HL-60/S4 (cell line): ENCODE data around the gene TRAPPC10.

Experiments
- in situ Hi-C: fragments of 300-500 bp; cut with MboI; formaldehyde crosslinking; loops from 2 replicates; pipeline ENCODE4 v1.14.3; 2022; ENCODE audit warnings: low sequenced_read_pairs

Gene TRAPPC10

DNA sequence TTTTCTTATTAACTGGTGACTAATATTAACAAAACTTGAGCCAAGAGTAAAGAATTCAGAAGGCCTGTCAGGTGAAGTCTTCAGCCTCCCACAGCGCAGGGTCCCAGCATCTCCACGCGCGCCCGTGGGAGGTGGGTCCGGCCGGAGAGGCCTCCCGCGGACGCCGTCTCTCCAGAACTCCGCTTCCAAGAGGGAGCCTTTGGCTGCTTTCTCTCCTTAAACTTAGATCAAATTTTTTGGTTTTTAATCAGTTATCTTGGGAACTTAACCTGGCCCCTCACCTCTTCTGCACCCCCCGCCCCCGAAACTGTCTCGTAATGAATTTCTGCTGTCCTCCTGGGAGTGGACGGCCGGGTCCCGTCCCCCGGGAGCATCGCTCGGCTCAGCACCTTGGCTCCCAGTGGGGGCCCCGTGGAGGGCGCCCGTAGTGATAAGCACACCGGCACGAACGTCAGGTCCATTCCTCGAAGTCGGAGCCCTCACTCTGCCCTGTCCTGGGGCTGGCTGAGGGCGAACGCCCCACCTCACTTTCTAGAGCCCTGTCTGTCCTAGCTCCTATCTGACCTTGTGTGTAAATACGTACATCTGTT lies 29.5 kb upstream of the TRAPPC10 start:
- in situ Hi-C loops = no loop called here

DNA sequence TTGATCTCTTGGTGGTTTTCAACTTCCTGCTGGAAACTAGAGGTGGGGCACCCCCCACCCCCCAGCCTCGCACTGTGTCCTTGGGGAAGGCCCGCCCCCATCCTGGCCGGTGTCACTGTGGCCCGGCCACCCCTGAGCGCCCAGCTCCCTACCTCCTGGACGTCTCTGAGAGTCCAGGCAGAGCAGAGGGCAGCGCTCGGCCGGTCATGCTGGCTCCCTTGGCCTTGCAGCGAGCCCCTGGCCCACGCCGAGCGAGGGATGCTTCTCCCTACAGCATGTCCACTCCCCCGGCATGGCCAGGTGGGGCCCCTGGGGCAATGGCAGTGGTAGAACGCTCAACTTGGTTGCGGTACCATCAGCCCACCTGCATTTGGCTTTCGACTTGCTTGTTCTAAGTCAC lies 28.7 kb upstream of the TRAPPC10 start:
- in situ Hi-C loops = no loop called here

GRCh38 chr21:43983860-43984420 lies 28.2 kb upstream of the TRAPPC10 start:
- in situ Hi-C loops = no loop called here

GRCh38 chr21:43984905-43985689 lies 27.0 kb upstream of the TRAPPC10 start:
- in situ Hi-C loops = no loop called here

GRCh38 chr21:43985690-43986251 lies 26.3 kb upstream of the TRAPPC10 start:
- in situ Hi-C loops = no loop called here

DNA sequence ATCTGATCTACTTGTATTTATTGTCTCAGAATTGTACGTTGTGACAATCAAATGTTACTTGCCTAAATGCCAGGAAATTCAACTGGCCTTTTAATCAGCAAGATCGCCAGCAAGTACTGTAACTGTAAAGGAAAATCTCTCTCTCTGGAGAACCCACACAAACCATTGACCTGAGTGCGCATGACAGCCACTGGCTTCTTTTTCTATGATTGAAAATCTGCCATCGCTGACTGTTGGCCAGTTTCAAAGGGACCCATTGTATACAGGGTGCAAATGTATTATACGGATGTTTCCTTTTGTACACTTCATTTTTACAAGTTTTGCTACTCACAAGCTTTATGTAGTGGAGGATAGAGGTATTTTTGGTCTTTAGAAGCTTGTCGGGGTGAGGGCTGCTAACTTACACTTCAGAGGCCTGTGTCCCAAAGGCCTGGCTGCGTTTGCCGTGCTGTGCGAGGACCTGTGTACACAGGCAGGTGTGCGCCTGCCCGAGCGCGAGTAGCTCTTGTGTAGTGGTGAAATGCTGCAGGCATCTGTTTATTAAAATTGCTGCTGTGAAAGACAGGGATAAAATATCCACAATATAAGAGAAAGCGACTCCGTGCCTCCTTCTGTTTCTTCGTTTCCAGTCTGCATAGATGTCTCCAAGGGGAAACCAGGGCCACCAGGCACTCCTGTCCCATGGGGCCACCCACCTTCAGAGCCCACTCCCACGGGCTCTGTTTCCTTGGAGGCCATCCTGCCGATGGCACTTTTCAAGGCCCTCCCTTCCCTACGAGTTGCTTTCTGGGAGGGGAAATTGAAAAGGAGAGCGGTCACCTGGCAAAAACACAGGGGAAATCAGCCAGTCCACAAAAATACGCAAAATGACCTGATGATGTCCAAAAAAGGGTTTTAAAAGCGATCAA lies 25.3 kb upstream of the TRAPPC10 start:
- in situ Hi-C loops = no loop called here

- in situ Hi-C loops = no loop called here
Observed at GRCh38 chr21:43987509-43987908, 24.6 kb upstream of the TRAPPC10 start.

DNA sequence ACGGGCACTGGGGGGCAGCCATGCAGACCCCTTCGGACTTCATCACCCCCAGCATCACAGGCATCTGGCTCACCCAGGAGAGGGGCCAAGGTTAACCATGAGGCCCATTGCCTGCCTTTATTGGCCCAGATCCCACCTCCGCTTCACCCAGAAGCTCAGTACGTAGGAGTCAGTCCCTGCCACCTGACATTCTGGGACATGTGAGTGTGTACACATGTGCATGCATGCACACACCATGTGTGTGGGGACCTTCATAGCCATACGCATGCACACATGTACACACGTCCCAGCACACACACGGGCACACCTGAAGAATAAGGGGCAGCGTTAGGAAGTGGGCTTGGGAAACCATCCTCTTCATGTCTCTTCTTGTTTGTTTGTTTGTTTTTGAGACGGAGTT lies 24.1 kb upstream of the TRAPPC10 start:
- in situ Hi-C loops = no loop called here

DNA sequence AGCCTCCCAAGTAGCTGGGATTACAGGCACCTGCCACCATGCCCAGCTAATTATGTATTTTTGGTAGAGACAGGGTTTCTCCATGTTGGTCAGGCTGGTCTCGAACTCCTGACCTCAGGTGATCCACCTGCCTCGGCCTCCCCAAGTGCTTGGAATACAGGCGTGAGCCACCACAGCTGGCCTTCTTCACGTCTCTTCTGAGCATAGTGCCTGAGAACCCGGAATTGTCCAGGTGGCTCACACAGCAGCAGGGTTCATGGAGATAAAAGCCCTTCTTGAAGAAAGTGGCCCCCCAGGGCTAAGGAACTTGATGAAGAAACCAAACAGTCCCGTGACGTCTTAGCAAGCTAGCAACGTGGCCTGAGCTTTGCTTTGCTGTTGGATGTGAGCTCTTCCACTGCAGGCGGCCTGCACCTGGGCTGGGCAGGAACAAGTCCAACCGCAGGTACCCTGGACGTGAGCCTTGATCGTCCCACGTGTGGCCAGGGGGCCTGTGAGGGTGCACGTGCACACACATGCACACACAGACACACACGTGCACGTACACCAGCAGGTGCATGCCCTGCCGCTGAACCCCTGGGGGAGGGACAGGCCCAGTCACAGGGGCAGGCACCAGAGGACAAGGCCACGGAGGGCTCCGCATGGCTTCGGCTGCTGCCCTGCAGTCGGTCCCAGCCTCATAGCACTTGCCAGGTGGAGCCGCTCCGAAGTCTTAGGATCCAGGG lies 23.4 kb upstream of the TRAPPC10 start:
- in situ Hi-C loops = no loop called here

DNA sequence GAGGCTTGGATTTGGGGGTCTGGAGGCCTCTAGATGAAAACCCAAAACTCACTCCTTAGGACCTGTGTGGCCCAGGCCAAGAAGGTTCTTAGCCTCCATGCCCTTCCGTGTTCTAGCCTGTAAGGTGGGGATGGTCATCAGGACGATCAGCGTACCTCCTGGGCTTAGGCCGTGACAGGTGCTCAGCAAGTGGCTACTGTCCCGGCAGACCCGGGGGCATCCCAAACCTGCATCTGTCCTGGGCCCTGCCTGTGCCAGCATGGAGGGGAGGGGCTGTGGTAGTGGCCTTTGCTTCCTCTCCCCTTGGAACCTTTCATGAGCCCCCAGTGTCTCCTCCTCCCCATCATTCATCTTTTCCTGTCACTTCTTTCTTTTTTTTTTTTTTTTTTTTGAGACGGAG lies 22.7 kb upstream of the TRAPPC10 start:
- in situ Hi-C loops = no loop called here

DNA sequence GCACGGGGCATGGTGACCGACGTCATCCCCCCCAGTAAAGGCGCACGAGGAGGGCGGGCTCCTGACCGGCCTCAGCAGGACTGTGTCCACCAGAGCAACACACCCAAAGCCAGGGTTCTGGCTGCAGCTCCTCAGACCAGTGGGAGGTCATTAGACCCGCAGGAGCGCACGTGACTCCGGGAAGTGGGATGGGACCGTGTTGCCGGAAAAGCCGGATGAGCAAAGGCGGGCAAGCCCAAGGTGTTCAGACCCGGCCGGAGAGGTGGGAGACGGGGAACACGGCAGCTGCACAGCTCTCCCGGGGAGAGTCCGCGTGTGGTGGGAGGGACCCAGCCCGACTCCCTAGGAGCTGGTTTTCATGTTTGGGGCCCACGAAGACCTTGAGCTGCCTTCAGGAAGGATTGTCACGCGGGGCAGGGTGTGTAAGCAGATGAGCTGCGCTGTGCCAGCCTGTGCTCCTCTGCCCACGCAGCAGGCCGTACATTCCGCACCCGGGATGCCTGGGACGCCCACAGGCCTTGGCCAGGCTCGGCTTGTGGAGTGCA lies 20.6 kb upstream of the TRAPPC10 start:
- in situ Hi-C loops = no loop called here

DNA sequence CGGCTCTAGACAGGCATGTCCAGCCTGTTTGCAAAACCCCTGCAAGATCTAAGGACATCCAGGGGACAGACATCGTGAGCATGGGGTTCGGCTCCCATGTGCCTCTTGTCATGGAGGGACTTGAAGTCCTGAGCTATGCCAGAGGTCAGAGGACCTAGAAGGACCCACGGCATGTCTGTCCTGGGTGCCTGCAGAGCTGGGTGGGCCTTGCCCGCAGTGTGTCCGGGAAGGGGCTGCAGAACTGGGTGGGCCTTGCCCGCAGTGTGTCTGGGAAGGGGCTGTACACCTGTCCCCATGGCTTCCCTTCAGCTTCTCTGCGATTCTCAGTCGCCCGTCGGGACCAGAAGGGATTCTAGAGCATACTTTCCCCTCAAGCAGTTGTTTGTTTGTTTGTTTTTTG lies 20.0 kb upstream of the TRAPPC10 start:
- in situ Hi-C loops = no loop called here

DNA sequence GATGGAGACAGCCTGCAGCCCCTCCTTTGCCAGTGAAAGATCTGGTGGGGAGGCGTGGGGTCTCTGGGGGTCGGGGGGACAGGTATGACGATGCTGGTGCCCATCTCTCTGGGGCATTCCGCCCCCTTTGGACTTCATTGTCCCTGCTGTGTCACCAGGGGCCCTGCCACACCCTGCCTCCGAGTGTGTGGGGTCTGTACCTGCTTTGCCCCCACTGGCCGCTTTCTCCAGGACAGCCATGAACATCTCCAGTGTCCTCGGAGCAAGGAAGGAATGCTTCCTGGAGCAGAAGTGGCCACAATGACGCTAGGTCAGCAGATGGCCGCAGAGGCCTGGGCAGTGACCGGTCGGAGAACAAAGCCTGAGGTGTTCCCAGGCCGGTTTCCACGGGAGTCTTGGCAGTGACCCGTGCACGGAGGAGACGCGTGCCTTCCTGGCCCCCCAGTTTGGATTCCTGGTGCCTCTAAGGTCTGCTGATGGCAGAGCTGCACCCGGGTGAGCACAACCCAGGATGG lies 18.6 kb upstream of the TRAPPC10 start:
- in situ Hi-C loops = no loop called here

DNA sequence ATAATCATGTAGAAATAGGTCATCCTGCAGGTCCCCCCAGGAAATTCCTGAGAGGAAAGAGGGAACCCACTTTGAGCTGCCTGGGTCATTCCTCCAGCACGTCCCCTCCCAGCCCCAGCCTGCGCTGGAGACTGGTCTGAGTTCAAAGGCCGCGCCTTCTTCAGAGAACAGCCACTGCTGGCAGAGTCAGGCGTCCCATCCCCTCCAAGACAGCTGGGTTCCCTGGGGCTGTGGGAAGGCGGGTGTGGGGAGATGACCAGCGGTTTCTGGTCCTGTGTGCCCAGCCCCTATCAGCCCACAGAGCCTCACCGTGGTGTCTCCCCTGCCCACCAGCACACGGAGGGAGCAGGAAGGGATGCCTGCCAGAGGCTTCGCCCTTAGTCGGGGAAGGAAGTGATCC lies 18.0 kb upstream of the TRAPPC10 start:
- in situ Hi-C loops = no loop called here

DNA sequence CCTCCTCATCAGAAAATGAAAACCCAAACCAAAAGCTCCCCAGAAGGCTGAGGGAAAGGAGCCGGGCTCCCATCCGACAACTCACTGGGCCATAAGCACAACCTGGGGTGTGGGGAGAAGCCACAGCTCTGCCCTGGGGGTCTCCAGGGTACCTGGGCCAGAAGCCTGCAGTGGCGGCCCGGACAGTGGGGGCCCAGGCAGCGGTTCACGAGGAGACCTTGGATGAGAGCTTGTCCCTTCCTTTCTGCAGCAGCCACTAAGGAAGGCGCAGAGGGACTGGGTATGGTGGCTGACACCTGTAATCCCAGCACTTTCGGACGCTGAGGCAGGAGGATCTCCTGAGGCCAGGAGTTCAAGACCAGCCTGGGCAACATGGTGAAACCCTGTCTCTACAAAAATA lies 17.5 kb upstream of the TRAPPC10 start:
- in situ Hi-C loops = no loop called here

DNA sequence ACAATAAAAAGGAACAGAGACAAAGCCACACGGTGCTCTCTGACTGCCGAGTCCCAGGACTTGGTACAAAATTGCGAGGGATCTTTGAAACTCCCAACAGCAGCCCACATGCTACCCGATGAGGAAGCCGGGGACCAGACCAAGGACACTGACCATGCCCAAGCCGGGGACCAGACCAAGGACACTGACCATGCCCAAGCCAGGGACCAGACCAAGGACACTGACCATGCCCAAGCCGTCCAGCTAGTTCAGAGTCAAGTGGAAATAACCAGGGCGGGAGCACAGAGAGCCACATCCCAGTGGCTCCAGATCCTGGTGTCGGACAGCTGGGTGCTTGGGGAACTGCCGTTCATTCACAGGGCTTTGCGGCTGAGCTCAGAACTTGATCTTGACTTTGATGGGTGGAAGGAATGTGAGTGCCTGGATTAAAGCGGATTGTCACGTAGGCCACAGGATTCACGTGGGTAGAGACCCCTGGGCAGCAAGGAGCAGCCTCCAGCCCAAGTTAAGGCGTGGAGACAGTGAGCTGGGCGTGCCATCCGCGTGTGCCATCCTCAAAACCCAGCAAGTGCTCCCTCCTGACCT lies 16.5 kb upstream of the TRAPPC10 start:
- in situ Hi-C loops = no loop called here

DNA sequence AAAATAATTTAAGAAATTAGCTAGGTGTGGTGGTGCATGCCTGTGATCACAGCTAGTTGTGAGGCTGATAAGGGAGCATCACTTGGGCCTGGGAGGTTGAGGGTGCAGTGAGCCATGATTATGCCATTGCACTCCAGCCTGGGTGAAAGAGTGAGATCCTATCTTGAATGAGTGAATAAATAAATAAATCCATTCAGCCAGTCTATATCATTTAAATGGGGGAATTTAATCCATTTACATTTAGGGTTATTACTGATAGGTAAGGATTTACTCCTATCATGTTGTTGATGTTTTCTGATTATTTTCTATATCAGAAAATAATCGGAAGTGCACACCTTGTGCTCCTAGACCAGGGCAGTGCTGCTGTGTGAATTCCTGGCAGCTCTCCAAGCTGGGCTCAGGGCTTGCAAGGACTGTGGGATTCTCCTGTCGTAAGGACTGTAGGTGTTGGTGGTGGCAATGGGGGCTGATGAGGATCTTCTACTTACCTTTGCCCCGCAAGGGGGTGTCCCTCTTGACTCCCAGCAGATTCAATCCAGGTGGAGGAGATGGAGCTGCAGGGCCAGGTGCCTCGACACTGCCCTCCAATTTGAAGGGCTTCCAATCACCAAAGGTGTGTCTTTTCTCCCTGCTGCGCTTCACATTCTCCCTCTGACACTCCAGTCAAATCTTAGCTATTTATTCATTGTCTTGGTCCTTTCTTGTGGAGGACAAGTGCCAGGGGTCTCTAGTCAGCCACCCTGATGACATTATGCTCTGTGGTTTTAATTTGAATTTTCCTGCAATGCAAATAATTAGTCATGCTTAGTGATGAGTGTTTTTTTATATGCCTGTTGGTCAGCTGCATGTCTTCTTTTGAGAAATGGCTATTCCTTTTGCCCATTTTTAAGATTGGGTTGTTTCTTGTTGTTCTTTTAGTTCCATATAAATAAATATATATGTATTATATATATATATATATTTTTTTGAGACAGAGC lies 14.1 kb upstream of the TRAPPC10 start:
- in situ Hi-C loops = no loop called here

- in situ Hi-C loops = no loop called here
Observed at GRCh38 chr21:44000360-44000759, 11.7 kb upstream of the TRAPPC10 start.
